Measurements from ENCODE around the gene DHX40. TPM values are rescaled to one million over a fixed set of nuclear protein-coding genes. Genes with fewer than 3 reads are reported as not detected.

DHX40 gene
- total and polyA plus RNA-seq, 2 of the 13 experiments (the other 11 are each of a cell fraction or from before 2014, with no cell fraction given): 22.2 to 37.0 TPM

DNA sequence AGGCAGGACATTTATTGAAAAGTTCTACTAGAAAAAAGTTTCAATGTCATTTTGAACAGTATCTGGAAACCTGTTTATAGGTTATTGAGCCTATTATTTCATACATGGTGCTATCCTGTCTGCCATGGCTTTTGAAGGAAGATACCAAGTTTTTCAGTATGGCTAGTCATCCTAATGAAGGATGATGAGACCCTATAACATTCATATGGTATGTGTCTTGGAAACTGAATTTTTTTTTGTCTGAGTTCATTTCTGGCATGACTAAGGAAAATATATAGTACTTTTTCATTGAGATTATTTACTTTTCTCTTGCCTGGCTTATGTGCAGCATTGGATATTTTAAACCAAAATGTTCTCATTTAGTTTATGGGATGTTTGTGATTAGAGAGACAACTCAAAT lies 84.5 kb downstream of the DHX40 start:
- peaks cover 38 to 98% of the 10 kb centered on the region in 2 experiments for H3K36me3 ChIP-seq (replicated peaks in 1 of 2; ENCODE audit: control insufficient read depth in 1 of 2, insufficient read depth in 2 of 2, low read length in 2 of 2)
- no peak overlapping the region for H3K4me3 ChIP-seq (replicated peaks in 1 of 3; ENCODE audit: insufficient read depth in 1 of 3, low read depth in 2 of 3, low read length in 3 of 3)
- H2AFZ ChIP-seq (ENCODE audit: low read length): no peak overlapping the region
- H3K4me2 ChIP-seq (ENCODE audit: low read depth, low read length): no peak overlapping the region
- intact Hi-C loops (cut with micrococcal nuclease; ENCODE audit: unreplicated experiment) (no loop called here), in situ Hi-C loops (cut with HindIII; ENCODE audit: extremely low pct_ligation_motif_present, low pct_unique_long_range_greater_than_20kb) (no loop called here)
- no peaks in the 10 kb centered on the region for H3K9me3 ChIP-seq (ENCODE audit: low read length)
- peaks cover 30% of the 10 kb centered on the region for H3K79me2 ChIP-seq (ENCODE audit: insufficient read depth, low read length)
- no peak for TF ChIP-seq PRMT3 (CRISPR knock-in tag; IDR thresholded peaks at IDR 0.05; ENCODE audit: borderline replicate concordance, low read depth)
- no peak for TF ChIP-seq MXD4 (CRISPR knock-in tag; IDR thresholded peaks at IDR 0.05)
- no peak for TF ChIP-seq THYN1 (CRISPR knock-in tag; IDR thresholded peaks at IDR 0.05; ENCODE audit: borderline replicate concordance, low read depth)
- no peak for TF ChIP-seq ZNF629 (CRISPR knock-in tag; conservative IDR thresholded peaks at IDR 0.05)
- TF ChIP-seq, protein P1, sequence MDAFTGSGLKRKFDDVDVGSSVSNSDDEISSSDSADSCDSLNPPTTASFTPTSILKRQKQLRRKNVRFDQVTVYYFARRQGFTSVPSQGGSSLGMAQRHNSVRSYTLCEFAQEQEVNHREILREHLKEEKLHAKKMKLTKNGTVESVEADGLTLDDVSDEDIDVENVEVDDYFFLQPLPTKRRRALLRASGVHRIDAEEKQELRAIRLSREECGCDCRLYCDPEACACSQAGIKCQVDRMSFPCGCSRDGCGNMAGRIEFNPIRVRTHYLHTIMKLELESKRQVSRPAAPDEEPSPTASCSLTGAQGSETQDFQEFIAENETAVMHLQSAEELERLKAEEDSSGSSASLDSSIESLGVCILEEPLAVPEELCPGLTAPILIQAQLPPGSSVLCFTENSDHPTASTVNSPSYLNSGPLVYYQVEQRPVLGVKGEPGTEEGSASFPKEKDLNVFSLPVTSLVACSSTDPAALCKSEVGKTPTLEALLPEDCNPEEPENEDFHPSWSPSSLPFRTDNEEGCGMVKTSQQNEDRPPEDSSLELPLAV (CRISPR knock-in tag; conservative IDR thresholded peaks at IDR 0.05; ENCODE audit: low read depth): no peak
- no peak overlapping the region for H3K27ac ChIP-seq (ENCODE audit: extremely low read length, insufficient read depth, low read length)
- H3K4me1 ChIP-seq (ENCODE audit: insufficient read depth, low read length): no peaks in the 10 kb centered on the region
- BruUV-seq (replicated peaks): no TSS peak
- no peak for DNase-seq (ENCODE audit: low spot score)
- no peak overlapping the region for H3K9ac ChIP-seq (ENCODE audit: insufficient read depth, low read depth, low read length)
- no peak for ATAC-seq
- H4K20me1 ChIP-seq (ENCODE audit: insufficient read depth, low read length): peaks cover 15% of the 10 kb centered on the region
- H3K27me3 ChIP-seq (ENCODE audit: control insufficient read depth in 1 of 2, insufficient read depth in 2 of 2, low read length in 2 of 2): no peaks in the 10 kb centered on the region
- no peak for FAIRE-seq
- POLR2A ChIA-PET: no interaction called here
- CTCF ChIA-PET (ENCODE audit: low intra/inter-chr PET ratio, low total read pairs): no interaction called here

DNA sequence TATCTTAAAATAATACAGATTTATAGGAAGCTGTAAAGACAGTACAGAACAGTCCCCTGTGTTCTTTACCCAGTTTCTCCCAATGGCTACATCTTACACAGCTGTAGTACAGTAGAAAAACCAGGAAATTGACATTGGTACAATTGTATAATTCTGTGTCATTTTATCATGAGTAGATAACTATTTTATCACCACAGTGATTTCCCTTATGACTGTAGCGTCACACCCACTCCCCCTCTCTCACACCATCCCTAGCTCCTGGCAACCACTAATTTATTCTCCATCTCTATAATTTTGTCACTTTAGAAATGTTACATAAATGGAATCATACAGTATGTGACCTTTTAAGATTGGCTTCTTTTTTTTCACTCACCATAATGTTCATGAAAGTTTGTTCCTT lies 85.2 kb downstream of the DHX40 start:
- DNase-seq (ENCODE audit: low spot score): no peak
- in situ Hi-C loops (cut with HindIII; ENCODE audit: extremely low pct_ligation_motif_present, low pct_unique_long_range_greater_than_20kb): no loop called here
- H3K4me1 ChIP-seq (ENCODE audit: insufficient read depth, low read length): no peaks in the 10 kb centered on the region
- H3K9ac ChIP-seq (ENCODE audit: insufficient read depth, low read depth, low read length): no peak overlapping the region
- BruUV-seq (replicated peaks): no TSS peak
- intact Hi-C loops (cut with micrococcal nuclease; ENCODE audit: unreplicated experiment): no loop called here
- no peaks in the 10 kb centered on the region for H3K27me3 ChIP-seq (ENCODE audit: control insufficient read depth in 1 of 2, insufficient read depth in 2 of 2, low read length in 2 of 2)
- H3K36me3 ChIP-seq (replicated peaks in 1 of 2; ENCODE audit: control insufficient read depth in 1 of 2, insufficient read depth in 2 of 2, low read length in 2 of 2): peaks cover 38 to 98% of the 10 kb centered on the region in 2 experiments
- H3K4me3 ChIP-seq (replicated peaks in 1 of 3; ENCODE audit: insufficient read depth in 1 of 3, low read depth in 2 of 3, low read length in 3 of 3): no peak overlapping the region
- ChIA-PET CTCF (ENCODE audit: low intra/inter-chr PET ratio, low total read pairs) (no interaction called here), POLR2A (no interaction called here)
- whole genome bisulfite sequencing (ENCODE audit: low lambda C conversion rate): 95% methylated on average over 1 of the region's 1 CpG
- ATAC-seq: no peak
- no peak overlapping the region for H2AFZ ChIP-seq (ENCODE audit: low read length)
- peaks cover 23% of the 10 kb centered on the region for H3K79me2 ChIP-seq (ENCODE audit: insufficient read depth, low read length)
- FAIRE-seq: no peak
- TF ChIP-seq ZNF713 (CRISPR knock-in tag; IDR thresholded peaks at IDR 0.05): no peak
- TF ChIP-seq, protein P2, sequence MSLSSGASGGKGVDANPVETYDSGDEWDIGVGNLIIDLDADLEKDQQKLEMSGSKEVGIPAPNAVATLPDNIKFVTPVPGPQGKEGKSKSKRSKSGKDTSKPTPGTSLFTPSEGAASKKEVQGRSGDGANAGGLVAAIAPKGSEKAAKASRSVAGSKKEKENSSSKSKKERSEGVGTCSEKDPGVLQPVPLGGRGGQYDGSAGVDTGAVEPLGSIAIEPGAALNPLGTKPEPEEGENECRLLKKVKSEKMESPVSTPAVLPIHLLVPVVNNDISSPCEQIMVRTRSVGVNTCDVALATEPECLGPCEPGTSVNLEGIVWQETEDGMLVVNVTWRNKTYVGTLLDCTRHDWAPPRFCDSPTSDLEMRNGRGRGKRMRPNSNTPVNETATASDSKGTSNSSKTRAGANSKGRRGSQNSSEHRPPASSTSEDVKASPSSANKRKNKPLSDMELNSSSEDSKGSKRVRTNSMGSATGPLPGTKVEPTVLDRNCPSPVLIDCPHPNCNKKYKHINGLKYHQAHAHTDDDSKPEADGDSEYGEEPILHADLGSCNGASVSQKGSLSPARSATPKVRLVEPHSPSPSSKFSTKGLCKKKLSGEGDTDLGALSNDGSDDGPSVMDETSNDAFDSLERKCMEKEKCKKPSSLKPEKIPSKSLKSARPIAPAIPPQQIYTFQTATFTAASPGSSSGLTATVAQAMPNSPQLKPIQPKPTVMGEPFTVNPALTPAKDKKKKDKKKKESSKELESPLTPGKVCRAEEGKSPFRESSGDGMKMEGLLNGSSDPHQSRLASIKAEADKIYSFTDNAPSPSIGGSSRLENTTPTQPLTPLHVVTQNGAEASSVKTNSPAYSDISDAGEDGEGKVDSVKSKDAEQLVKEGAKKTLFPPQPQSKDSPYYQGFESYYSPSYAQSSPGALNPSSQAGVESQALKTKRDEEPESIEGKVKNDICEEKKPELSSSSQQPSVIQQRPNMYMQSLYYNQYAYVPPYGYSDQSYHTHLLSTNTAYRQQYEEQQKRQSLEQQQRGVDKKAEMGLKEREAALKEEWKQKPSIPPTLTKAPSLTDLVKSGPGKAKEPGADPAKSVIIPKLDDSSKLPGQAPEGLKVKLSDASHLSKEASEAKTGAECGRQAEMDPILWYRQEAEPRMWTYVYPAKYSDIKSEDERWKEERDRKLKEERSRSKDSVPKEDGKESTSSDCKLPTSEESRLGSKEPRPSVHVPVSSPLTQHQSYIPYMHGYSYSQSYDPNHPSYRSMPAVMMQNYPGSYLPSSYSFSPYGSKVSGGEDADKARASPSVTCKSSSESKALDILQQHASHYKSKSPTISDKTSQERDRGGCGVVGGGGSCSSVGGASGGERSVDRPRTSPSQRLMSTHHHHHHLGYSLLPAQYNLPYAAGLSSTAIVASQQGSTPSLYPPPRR (CRISPR knock-in tag; IDR thresholded peaks at IDR 0.05; ENCODE audit: borderline replicate concordance): no peak
- TF ChIP-seq, protein P3, sequence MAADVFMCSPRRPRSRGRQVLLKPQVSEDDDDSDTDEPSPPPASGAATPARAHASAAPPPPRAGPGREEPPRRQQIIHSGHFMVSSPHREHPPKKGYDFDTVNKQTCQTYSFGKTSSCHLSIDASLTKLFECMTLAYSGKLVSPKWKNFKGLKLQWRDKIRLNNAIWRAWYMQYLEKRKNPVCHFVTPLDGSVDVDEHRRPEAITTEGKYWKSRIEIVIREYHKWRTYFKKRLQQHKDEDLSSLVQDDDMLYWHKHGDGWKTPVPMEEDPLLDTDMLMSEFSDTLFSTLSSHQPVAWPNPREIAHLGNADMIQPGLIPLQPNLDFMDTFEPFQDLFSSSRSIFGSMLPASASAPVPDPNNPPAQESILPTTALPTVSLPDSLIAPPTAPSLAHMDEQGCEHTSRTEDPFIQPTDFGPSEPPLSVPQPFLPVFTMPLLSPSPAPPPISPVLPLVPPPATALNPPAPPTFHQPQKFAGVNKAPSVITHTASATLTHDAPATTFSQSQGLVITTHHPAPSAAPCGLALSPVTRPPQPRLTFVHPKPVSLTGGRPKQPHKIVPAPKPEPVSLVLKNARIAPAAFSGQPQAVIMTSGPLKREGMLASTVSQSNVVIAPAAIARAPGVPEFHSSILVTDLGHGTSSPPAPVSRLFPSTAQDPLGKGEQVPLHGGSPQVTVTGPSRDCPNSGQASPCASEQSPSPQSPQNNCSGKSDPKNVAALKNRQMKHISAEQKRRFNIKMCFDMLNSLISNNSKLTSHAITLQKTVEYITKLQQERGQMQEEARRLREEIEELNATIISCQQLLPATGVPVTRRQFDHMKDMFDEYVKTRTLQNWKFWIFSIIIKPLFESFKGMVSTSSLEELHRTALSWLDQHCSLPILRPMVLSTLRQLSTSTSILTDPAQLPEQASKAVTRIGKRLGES (CRISPR knock-in tag; IDR thresholded peaks at IDR 0.05; ENCODE audit: borderline replicate concordance): no peak
- TF ChIP-seq THAP11 (CRISPR knock-in tag; IDR thresholded peaks at IDR 0.05): no peak
- H3K9me3 ChIP-seq (ENCODE audit: low read length): no peaks in the 10 kb centered on the region
- H3K4me2 ChIP-seq (ENCODE audit: low read depth, low read length): no peak overlapping the region
- H3K27ac ChIP-seq (ENCODE audit: extremely low read length, insufficient read depth, low read length): no peak overlapping the region
- H4K20me1 ChIP-seq (ENCODE audit: insufficient read depth, low read length): peaks cover 8% of the 10 kb centered on the region; the same call in 1 of the 2 replicates

All from HepG2 (cell line).